HepG2 (cell line): Measurements from ENCODE around the gene C1orf115. TPM values are rescaled to one million over a fixed set of nuclear protein-coding genes. Genes with fewer than 3 reads are reported as not detected.

Source experiments
- ATRX ChIP-seq: sonication (generic); formaldehyde crosslinking; IDR thresholded peaks from 2 replicates; pipeline ENCODE4 v1.4.0; 2020; ENCODE audit warnings: missing genetic modification reagents, borderline replicate concordance
- ETV5 ChIP-seq: IDR thresholded peaks from 2 replicates; pipeline ENCODE4 v1.6.1; 2018; ENCODE audit warnings: missing biosample characterization, missing genetic modification reagents, inconsistent platforms, borderline replicate concordance
- JDP2 ChIP-seq: sonication (generic); formaldehyde crosslinking; IDR thresholded peaks from 2 replicates; pipeline ENCODE4 v1.8.1; 2022; ENCODE audit warnings: missing genetic modification reagents, borderline replicate concordance
- MED1 ChIP-seq: sonication (generic); formaldehyde crosslinking; IDR thresholded peaks from 2 replicates; pipeline ENCODE4 v1.4.0; 2020; ENCODE audit warnings: missing genetic modification reagents
- MYC ChIP-seq: sonication (generic); formaldehyde crosslinking; IDR thresholded peaks from 2 replicates; pipeline ENCODE4 v1.9.0; 2021; ENCODE audit warnings: missing genetic modification reagents, borderline replicate concordance
- MZF1 ChIP-seq: sonication (generic); formaldehyde crosslinking; IDR thresholded peaks from 2 replicates; pipeline ENCODE4 v1.8.1; 2023; ENCODE audit warnings: mild to moderate bottlenecking, missing genetic modification reagents, borderline replicate concordance
- NFIC ChIP-seq: IDR thresholded peaks from 2 replicates; pipeline ENCODE4 v1.6.1; 2012; ENCODE audit warnings: mild to moderate bottlenecking, low read length, inconsistent platforms
- PHB2 ChIP-seq: fragments of 450-650 bp; IDR thresholded peaks from 2 replicates; pipeline ENCODE4 v1.6.1; 2018; ENCODE audit not compliant: partially characterized antibody
- SKI ChIP-seq: fragments of 450-650 bp; IDR thresholded peaks from one replicate; pipeline ENCODE4 v1.6.1; 2018; ENCODE audit warnings: mild to moderate bottlenecking; ENCODE audit not compliant: partially characterized antibody
- ZNF331 ChIP-seq: sonication (generic); formaldehyde crosslinking; IDR thresholded peaks from 2 replicates; pipeline ENCODE4 v1.4.0; 2020; ENCODE audit warnings: missing genetic modification reagents
- ZNF33B ChIP-seq: sonication (generic); formaldehyde crosslinking; IDR thresholded peaks from 2 replicates; pipeline ENCODE4 v1.5.1; 2020; ENCODE audit warnings: mild to moderate bottlenecking, missing genetic modification reagents
- ZNF530 ChIP-seq: sonication (generic); formaldehyde crosslinking; IDR thresholded peaks from 2 replicates; pipeline ENCODE4 v1.5.0; 2020; ENCODE audit warnings: low read depth, mild to moderate bottlenecking, missing genetic modification reagents
- ZNF672 ChIP-seq: sonication (generic); formaldehyde crosslinking; IDR thresholded peaks from 2 replicates; pipeline ENCODE4 v1.8.1; 2022; ENCODE audit warnings: missing genetic modification reagents
- ZNF7 ChIP-seq: IDR thresholded peaks from 2 replicates; pipeline ENCODE4 v1.6.1; 2016; ENCODE audit warnings: missing biosample characterization, missing genetic modification reagents
- ZNF724P ChIP-seq: sonication (generic); formaldehyde crosslinking; IDR thresholded peaks from 2 replicates; pipeline ENCODE4 v1.8.0; 2022; ENCODE audit warnings: missing genetic modification reagents, borderline replicate concordance
- ZNF878 ChIP-seq: sonication (generic); formaldehyde crosslinking; IDR thresholded peaks from 2 replicates; pipeline ENCODE4 v1.8.1; 2023; ENCODE audit warnings: mild to moderate bottlenecking, missing genetic modification reagents, moderate library complexity
- polyA plus RNA-seq, 8 experiments: library from polyadenylated mRNA; depleted of rRNA in 3 of 8; stranded (reverse) in 7 of 8; unstranded in 1 of 8; fragments of >200 nt; fragmentation: Illumina TruSeq in 4 of 8; extraction: Trizol in 4 of 8; gene quantifications; 2 replicates each; pipeline versions ENCODE4 v1.2.1 to v1.2.3, GENCODE V29; 2011 to 2016; ENCODE audit warnings: low read depth in 4 of 8, missing spikeins in 1 of 8, mixed read lengths in 1 of 8; ENCODE audit not compliant: insufficient read depth in 1 of 8
- total RNA-seq, 5 experiments: library from RNA; depleted of rRNA; stranded (reverse); fragments of >200 nt; fragmentation: Illumina TruSeq; extraction: Trizol; gene quantifications; 2 replicates each; pipeline ENCODE4 v1.2.3, GENCODE V29; 2016; ENCODE audit warnings: low read depth in 1 of 5
- TF ChIP-seq, protein P1 (sequence below): sonication (generic); formaldehyde crosslinking; IDR thresholded peaks from 2 replicates; pipeline ENCODE4 v1.5.0; 2020; ENCODE audit warnings: mild to moderate bottlenecking, missing genetic modification reagents
- TF ChIP-seq, protein P2 (sequence below): sonication (generic); formaldehyde crosslinking; IDR thresholded peaks from 2 replicates; pipeline ENCODE4 v1.5.1; 2020; ENCODE audit warnings: mild to moderate bottlenecking, missing genetic modification reagents, moderate library complexity
- TF ChIP-seq, protein P3 (sequence below): sonication (generic); formaldehyde crosslinking; IDR thresholded peaks from 2 replicates; pipeline ENCODE4 v1.4.0; 2020; ENCODE audit warnings: missing genetic modification reagents
- TF ChIP-seq, protein P4 (sequence below): sonication (generic); formaldehyde crosslinking; IDR thresholded peaks from 2 replicates; pipeline ENCODE4 v1.4.0; 2020; ENCODE audit warnings: mild to moderate bottlenecking, missing genetic modification reagents

Gene C1orf115
- total and polyA plus RNA-seq, 2 of the 13 experiments (the other 11 are each of a cell fraction or from before 2014, with no cell fraction given), result 25.2 to 85.9 TPM

DNA sequence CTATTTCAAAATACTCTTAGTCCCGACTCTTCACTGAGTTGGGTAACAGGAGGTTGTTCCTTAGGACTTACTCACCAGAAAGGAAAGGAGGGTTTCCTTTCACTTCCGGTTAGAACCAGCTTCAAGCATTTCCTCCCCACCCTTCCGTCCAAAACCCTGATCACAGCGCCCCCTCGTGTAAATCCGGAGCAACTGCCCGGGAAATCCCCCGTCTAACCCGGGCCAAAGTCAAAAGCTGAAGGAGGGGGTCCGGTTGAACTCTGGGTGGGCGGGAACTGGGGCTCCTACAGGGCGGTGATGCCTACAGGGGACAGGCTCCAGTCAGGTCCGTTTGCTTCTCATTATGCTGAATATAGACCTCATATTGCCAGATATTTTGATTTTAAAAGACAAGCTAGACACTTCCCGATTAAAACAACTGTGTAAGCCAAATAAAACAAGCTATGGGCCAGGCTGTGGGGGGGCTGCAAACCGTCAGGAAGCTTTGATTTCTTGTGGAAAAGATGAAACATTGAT lies 43.0 kb downstream of the C1orf115 start (continued):
- TF ChIP-seq, protein P1, sequence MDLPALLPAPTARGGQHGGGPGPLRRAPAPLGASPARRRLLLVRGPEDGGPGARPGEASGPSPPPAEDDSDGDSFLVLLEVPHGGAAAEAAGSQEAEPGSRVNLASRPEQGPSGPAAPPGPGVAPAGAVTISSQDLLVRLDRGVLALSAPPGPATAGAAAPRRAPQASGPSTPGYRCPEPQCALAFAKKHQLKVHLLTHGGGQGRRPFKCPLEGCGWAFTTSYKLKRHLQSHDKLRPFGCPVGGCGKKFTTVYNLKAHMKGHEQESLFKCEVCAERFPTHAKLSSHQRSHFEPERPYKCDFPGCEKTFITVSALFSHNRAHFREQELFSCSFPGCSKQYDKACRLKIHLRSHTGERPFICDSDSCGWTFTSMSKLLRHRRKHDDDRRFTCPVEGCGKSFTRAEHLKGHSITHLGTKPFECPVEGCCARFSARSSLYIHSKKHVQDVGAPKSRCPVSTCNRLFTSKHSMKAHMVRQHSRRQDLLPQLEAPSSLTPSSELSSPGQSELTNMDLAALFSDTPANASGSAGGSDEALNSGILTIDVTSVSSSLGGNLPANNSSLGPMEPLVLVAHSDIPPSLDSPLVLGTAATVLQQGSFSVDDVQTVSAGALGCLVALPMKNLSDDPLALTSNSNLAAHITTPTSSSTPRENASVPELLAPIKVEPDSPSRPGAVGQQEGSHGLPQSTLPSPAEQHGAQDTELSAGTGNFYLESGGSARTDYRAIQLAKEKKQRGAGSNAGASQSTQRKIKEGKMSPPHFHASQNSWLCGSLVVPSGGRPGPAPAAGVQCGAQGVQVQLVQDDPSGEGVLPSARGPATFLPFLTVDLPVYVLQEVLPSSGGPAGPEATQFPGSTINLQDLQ, result no peak
- TF ChIP-seq ZNF672 (CRISPR knock-in tag) (no peak), MED1 (CRISPR knock-in tag) (peak; percentile 60), PHB2 (no peak), SKI (no peak), ZNF331 (CRISPR knock-in tag) (no peak; the same call in 1 of the 2 replicates), ZNF878 (no peak), ATRX (CRISPR knock-in tag) (no peak), NFIC (no peak), MZF1 (CRISPR knock-in tag) (no peak), ZNF530 (no peak), ZNF7 (CRISPR knock-in tag) (no peak), ZNF33B (CRISPR knock-in tag) (no peak), ZNF724P (CRISPR knock-in tag) (no peak), JDP2 (CRISPR knock-in tag) (no peak), MYC (CRISPR knock-in tag) (no peak), ETV5 (CRISPR knock-in tag) (peak; percentile 85)
- TF ChIP-seq, protein P2, sequence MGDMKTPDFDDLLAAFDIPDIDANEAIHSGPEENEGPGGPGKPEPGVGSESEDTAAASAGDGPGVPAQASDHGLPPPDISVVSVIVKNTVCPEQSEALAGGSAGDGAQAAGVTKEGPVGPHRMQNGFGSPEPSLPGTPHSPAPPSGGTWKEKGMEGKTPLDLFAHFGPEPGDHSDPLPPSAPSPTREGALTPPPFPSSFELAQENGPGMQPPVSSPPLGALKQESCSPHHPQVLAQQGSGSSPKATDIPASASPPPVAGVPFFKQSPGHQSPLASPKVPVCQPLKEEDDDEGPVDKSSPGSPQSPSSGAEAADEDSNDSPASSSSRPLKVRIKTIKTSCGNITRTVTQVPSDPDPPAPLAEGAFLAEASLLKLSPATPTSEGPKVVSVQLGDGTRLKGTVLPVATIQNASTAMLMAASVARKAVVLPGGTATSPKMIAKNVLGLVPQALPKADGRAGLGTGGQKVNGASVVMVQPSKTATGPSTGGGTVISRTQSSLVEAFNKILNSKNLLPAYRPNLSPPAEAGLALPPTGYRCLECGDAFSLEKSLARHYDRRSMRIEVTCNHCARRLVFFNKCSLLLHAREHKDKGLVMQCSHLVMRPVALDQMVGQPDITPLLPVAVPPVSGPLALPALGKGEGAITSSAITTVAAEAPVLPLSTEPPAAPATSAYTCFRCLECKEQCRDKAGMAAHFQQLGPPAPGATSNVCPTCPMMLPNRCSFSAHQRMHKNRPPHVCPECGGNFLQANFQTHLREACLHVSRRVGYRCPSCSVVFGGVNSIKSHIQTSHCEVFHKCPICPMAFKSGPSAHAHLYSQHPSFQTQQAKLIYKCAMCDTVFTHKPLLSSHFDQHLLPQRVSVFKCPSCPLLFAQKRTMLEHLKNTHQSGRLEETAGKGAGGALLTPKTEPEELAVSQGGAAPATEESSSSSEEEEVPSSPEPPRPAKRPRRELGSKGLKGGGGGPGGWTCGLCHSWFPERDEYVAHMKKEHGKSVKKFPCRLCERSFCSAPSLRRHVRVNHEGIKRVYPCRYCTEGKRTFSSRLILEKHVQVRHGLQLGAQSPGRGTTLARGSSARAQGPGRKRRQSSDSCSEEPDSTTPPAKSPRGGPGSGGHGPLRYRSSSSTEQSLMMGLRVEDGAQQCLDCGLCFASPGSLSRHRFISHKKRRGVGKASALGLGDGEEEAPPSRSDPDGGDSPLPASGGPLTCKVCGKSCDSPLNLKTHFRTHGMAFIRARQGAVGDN (CRISPR knock-in tag), result no peak
- TF ChIP-seq, protein P3, sequence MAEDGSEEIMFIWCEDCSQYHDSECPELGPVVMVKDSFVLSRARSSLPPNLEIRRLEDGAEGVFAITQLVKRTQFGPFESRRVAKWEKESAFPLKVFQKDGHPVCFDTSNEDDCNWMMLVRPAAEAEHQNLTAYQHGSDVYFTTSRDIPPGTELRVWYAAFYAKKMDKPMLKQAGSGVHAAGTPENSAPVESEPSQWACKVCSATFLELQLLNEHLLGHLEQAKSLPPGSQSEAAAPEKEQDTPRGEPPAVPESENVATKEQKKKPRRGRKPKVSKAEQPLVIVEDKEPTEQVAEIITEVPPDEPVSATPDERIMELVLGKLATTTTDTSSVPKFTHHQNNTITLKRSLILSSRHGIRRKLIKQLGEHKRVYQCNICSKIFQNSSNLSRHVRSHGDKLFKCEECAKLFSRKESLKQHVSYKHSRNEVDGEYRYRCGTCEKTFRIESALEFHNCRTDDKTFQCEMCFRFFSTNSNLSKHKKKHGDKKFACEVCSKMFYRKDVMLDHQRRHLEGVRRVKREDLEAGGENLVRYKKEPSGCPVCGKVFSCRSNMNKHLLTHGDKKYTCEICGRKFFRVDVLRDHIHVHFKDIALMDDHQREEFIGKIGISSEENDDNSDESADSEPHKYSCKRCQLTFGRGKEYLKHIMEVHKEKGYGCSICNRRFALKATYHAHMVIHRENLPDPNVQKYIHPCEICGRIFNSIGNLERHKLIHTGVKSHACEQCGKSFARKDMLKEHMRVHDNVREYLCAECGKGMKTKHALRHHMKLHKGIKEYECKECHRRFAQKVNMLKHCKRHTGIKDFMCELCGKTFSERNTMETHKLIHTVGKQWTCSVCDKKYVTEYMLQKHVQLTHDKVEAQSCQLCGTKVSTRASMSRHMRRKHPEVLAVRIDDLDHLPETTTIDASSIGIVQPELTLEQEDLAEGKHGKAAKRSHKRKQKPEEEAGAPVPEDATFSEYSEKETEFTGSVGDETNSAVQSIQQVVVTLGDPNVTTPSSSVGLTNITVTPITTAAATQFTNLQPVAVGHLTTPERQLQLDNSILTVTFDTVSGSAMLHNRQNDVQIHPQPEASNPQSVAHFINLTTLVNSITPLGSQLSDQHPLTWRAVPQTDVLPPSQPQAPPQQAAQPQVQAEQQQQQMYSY, result no peak
- TF ChIP-seq, protein P4, sequence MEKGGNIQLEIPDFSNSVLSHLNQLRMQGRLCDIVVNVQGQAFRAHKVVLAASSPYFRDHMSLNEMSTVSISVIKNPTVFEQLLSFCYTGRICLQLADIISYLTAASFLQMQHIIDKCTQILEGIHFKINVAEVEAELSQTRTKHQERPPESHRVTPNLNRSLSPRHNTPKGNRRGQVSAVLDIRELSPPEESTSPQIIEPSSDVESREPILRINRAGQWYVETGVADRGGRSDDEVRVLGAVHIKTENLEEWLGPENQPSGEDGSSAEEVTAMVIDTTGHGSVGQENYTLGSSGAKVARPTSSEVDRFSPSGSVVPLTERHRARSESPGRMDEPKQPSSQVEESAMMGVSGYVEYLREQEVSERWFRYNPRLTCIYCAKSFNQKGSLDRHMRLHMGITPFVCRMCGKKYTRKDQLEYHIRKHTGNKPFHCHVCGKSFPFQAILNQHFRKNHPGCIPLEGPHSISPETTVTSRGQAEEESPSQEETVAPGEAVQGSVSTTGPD (CRISPR knock-in tag), result no peak
